Retina (tissue), 1 donor: ENCODE results near the gene MAP3K5.
"Not testable (repeated sequence)": the region's sequence is repeated elsewhere in the genome, so short reads cannot be mapped to it uniquely, and the experiment has no call there.

Source experiments
- DNase-seq: peaks from one replicate; pipeline ENCODE4 v3.0.0-alpha.2; 2016

MAP3K5 gene

DNA sequence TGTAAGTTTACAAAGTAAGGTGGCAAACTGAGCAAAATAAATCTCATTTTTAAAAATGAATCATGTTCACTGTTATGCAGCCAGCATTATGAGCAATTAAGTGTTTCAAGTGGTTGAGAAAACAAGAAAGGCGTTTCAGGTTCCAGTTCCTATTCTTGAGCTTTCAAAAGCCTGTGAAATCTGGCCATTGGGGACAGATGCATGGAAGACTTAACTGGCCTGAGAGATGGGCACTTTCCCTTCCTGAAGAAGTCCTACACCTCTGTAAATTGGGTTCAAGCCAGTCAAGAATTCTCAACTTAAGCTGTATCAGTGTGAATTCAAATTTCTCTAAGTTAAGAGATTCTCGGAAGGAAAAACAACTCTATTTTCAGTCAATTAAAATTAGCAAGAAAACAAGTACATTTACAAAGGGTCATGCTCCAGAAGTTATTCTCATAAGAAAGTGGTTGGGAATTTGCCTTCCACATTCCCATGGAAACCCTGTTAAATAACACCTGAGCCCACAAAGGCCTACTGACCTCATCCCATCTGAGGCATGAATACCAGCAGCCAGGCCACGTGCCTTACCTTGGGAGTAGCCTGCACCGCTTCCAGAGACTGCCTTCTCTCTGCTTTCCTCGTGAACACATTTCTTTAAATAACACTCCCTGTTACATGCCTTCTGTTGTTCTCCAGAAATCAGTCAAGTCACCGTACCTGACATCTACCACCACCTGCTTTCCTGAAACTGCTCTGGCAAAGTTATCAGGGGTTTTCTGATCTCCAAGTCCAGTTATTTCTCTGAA is 19.4 kb downstream of the MAP3K5 start:
- no peak for DNase-seq

DNA sequence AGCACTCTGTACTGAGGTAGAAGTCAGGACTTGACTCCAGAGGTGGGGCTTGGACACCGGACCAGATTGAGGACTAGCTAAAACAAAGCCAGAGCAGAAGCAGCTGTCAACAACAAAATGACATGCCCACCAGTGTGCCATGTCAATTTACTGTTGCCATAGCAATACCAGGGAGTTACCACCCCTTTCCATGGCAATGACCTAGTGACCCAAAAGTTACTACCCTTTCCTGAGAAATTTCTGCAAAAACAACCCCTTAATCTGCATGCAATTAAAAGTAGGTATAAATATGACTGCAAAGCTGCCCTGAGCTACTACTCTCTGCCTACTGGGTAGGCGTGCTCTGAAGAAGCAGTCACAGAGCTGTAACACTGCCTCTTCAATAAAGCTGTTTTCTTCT is 21.0 kb downstream of the MAP3K5 start:
- DNase-seq = no peak

- no peak for DNase-seq
Measured at GRCh38 chr6:136769759-136770158, 22.5 kb downstream of the MAP3K5 start.

- no peak for DNase-seq
Measured at GRCh38 chr6:136769124-136769523, 23.2 kb downstream of the MAP3K5 start.

- no peak for DNase-seq
Measured at GRCh38 chr6:136767570-136768309, 24.5 kb downstream of the MAP3K5 start.

DNA sequence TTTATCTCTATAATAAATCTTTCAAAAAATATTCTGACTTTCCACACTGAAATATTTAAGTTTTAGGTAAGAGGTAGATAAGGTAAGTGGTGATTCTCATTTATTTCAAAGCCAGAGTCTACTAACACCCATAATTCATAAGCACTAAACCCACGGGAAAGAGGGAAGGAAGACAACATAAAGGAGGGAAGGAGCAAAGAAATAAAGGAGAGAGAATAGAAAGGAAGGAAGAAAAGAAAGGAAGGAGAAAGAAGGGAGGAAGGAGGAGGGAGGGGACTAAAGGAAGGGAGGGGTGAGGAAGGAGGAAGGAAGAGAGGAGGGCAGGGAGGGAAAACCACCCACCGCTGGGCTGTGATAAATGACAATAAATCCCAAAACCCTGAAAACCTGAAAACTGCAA is 25.2 kb downstream of the MAP3K5 start:
- no peak for DNase-seq

- no peak for DNase-seq
Measured at GRCh38 chr6:136766274-136766673, 26.0 kb downstream of the MAP3K5 start.

- DNase-seq = no peak
Measured at GRCh38 chr6:136764517-136764993, 27.7 kb downstream of the MAP3K5 start.

GRCh38 chr6:136763716-136764516 is 28.4 kb downstream of the MAP3K5 start:
- no peak for DNase-seq

GRCh38 chr6:136763255-136763654 is 29.0 kb downstream of the MAP3K5 start:
- DNase-seq = no peak

DNA sequence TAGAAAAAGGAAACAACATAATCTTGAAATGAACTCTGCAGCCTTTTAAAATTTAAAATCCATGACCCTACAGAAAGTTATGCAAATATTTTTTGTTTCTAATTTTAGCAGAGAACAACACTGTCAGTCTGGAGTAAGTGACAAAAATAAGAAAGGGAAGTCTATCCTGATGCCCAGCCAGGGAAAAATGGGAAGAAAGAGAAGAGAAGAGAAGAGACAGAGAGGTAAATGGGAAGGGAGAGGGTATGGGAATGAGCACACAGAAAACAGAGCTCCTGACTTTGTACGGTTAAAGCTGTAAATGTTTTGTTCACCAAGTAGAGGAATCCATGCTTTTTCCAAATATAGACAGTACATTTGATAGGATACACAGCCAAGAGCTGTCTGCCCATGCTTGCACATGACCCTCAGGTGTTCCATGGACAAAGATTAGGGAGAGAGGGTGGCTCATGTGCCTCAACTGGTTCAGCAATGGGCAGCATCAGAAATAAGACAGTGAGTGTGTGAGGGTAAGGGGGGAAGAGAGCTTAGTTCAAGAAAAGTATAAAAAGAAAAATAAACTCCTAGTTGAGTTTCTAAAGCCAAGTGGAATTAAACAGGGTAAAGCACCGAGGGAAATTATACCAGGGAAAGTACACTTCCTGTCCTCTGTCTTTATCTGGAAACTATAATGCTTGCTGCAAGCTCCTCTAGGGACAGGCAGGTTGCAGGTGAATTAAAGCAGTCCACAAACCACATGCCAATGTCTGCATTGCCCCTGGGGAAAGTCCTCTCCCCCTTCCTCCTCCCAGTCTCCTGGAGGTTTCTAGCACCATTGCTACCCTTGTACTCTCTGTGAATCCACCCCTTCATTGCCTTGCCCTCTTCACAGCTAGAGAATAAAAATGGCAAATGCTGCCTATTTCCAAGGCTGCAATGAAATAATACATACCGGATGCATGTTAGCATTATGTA is 30.0 kb downstream of the MAP3K5 start:
- DNase-seq = no peak

DNA sequence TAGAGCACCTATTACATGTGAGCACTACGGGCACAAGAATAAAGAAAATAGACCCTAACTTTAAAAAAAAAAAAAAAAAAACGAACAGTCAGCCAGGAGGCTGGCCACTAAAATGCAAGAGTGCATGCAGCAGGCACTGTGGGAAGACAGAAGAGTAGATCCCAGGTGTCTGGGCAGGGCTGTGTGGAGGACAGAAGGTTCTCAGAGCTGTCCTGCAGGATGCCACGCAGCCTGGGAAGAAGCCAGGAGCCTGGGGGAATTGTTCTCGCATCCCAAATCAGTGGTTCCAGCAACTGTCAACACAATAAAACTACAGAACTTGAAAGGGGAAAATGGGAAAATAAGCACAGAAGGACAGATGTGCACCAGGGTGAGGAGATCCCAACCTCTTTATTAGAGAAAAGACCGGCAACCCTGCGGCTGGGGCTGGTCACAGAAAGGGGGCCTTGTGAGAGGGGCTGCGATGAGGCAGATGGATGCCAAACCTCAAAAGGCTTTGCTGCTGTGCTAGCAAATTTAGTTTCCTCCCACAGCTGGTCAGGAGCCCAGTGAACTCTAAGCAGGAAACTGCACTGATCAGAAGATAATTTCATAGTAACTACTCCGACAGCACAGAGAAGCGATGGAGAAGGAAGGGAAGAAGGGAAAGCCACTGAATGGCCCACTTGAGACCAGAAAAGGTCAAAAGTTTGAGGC is 30.9 kb downstream of the MAP3K5 start:
- no peak for DNase-seq

GRCh38 chr6:136760781-136761180 is 31.5 kb downstream of the MAP3K5 start:
- not testable (repeated sequence) for DNase-seq

GRCh38 chr6:136757150-136757549 is 35.1 kb downstream of the MAP3K5 start:
- no peak for DNase-seq

DNA sequence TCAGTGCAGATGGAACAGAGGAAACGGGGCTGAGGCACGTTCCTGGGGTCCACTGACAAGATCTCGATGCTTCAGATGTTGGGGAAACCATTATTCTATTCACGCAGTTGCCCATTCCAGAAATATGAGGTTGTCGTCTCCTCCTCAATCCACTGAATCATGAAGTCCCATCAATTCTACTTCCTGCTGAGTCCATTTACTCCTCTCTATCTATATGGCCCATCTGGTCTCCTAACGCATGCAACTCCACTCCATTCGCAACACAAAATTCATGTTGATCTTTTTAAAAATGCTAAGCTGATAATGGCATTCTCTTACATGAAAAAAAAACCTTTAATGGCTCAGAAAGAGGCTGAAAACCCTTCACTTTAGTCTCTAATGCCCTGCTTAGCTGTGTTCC is 37.5 kb downstream of the MAP3K5 start:
- DNase-seq = no peak

DNA sequence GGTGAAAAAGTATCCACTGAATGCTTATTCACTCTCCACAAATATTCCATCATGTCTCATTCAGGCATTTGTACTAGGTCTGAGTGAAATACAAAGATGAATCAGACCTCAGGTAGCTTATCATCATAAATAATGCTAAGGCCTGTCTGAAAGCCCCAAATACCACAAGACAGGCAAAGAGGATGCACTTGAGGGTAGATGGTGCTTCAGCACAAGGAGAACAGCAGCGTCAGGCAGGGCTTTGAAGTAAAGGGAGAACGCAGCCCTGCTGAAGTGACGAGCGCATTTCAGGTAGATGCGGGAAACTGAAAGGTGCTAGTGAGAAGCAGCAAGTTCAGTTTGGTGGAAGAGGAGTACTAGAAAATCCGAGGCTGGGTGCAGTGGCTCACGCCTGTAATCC is 38.7 kb downstream of the MAP3K5 start:
- no peak for DNase-seq

DNA sequence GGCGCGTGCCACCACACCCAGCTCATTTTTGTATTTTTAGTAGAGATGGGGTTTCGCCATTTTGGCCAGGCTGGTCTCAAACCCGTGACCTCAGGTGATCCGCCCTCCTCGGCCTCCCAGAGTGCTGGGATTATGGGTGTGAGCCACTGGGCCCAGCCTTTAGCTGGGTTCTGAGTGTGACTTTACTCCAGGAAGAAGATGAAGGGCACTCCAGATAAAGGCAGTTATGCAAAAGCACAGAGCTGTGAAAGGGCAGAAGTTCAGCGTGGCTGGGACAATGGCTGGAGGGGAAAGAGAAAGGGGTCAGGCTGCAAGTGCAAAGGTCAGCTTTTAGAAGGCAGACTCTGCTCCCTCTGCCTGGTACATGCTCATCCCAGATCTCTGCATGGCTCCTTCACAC is 39.7 kb downstream of the MAP3K5 start:
- DNase-seq = no peak

DNA sequence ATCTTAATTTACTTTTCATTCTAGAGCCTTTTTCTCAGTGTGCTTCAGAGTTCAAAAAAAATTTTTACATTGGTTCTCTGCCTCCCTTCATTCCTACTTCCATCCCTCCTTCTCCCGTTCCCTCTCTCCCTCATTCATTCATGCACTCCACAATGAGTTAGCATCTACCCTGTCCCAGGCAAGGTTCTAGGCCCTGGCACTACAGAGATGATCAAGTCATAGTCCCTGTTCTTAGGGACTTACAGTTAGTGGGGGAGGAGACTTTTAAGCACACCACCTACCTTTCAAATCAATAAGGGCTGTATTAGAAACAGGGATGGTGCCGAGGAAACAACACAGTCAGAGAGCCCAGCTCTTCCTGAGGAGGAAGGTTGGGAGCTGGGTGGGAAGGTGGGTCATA is 40.3 kb downstream of the MAP3K5 start:
- no peak for DNase-seq

- no peak for DNase-seq
Measured at GRCh38 chr6:136751522-136751956, 40.7 kb downstream of the MAP3K5 start.

- no peak for DNase-seq
Measured at GRCh38 chr6:136750696-136751521, 41.4 kb downstream of the MAP3K5 start.
